ENCODE data around the gene DYNC1H1. TPM values are rescaled to one million over a fixed set of nuclear protein-coding genes. Genes with fewer than 3 reads are reported as not detected.

Gene DYNC1H1
- total and polyA plus RNA-seq, 7 donors, result 117 to 634 (median 332) TPM

DNA sequence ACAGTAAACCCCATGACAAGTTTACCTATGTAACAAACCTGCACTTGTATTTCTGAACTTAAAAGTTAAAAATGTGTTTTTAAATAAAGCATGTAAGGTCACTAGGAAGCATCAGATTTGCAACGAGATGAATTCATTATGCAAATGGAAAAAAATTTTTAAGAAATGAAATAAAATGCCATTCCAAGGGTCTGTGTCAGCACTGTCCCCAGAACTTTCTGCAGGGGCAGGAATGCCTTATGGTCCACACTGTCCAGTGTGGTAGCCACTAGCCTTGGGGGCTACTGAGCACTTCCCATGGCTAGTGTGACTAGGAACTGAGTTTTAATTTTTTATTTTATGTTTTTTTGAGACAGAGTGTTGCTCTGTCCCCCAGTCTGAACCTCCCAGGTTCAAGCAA, 73.3 kb downstream of the DYNC1H1 start:
- TF ChIP-seq CTCF (IDR thresholded peaks at IDR 0.05), result no peak
- H3K4me1 ChIP-seq, result no peaks in the 10 kb centered on the region
- no peak overlapping the region for H3K27ac ChIP-seq
- H3K36me3 ChIP-seq (ENCODE audit: insufficient read depth in 1 of 2, low read depth in 1 of 2), result peaks cover 36 to 100% of the 10 kb centered on the region in 2 donors
- intact Hi-C loops (cut with DNase I), result loop anchor here in 1 of 2 donors (5.0 kb wide), 1 partner anchor 35 kb away; no protein-coding TSS in a partner anchor
- 55 to 68% (median 66%) methylated on average over 1 of the region's 1 CpG for WGBS, 3 donors
- no peak for ATAC-seq
- no peak overlapping the region for H3K4me3 ChIP-seq
- H3K27me3 ChIP-seq (ENCODE audit: insufficient read depth in 3 of 3, low read length in 2 of 3), result no peaks in the 10 kb centered on the region
- no peak for DNase-seq
- H3K9me3 ChIP-seq, result no peaks in the 10 kb centered on the region

DNA sequence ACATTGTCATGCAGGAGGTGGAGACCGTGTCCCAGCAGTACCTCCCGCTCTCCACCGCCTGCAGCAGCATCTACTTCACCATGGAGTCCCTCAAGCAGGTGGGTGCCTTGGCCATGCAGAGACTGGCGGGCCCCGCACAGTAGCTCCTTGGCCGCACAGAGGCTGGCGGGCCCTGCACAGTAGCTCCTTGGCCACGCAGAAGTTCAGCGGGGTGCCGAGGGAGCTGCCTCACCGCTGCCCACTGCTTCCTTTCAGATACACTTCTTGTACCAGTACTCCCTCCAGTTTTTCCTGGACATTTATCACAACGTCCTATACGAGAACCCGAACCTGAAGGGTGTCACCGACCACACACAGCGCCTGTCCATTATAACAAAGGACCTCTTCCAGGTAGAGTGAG, 74.8 kb downstream of the DYNC1H1 start:
- no peak for DNase-seq
- H3K4me1 ChIP-seq, result peaks cover 4% of the 10 kb centered on the region
- no peaks in the 10 kb centered on the region for H3K27me3 ChIP-seq (ENCODE audit: insufficient read depth in 3 of 3, low read length in 2 of 3)
- H3K4me3 ChIP-seq, result no peak overlapping the region
- intact Hi-C loops (cut with DNase I), result loop anchor here in 1 of 2 donors (5.0 kb wide), 1 partner anchor 37 kb away; no protein-coding TSS in a partner anchor
- no peak for ATAC-seq
- WGBS, 3 donors, result 91 to 94% (median 94%) methylated on average over 12 to 16 of the region's 16 CpGs
- no peak overlapping the region for H3K27ac ChIP-seq
- H3K9me3 ChIP-seq, result no peaks in the 10 kb centered on the region
- no peak for TF ChIP-seq CTCF (IDR thresholded peaks at IDR 0.05)
- peaks cover 29 to 100% of the 10 kb centered on the region in 2 donors for H3K36me3 ChIP-seq (ENCODE audit: insufficient read depth in 1 of 2, low read depth in 1 of 2)

GRCh38 chr14:102040153-102040552, 75.8 kb downstream of the DYNC1H1 start:
- DNase-seq (no peak), ATAC-seq (no peak)
- no peak overlapping the region for H3K27ac ChIP-seq
- H3K4me3 ChIP-seq, result no peak overlapping the region
- 90 to 95% (median 93%) methylated on average over 13 of the region's 13 CpGs for WGBS, 3 donors
- TF ChIP-seq CTCF (IDR thresholded peaks at IDR 0.05), result no peak
- no peaks in the 10 kb centered on the region for H3K27me3 ChIP-seq (ENCODE audit: insufficient read depth in 3 of 3, low read length in 2 of 3)
- H3K9me3 ChIP-seq, result no peaks in the 10 kb centered on the region
- intact Hi-C loops (cut with DNase I), result loop anchor here in 1 of 2 donors (5.0 kb wide), 1 partner anchor 78 kb away; the partner anchor contains the start of gene DYNC1H1
- H3K36me3 ChIP-seq (ENCODE audit: insufficient read depth in 1 of 2, low read depth in 1 of 2), result peaks cover 29 to 100% of the 10 kb centered on the region in 2 donors
- peaks cover 7% of the 10 kb centered on the region for H3K4me1 ChIP-seq

- H3K36me3 ChIP-seq (ENCODE audit: insufficient read depth in 1 of 2, low read depth in 1 of 2), result peaks cover 21 to 97% of the 10 kb centered on the region in 2 donors
- H3K4me1 ChIP-seq, result peaks cover 24% of the 10 kb centered on the region
- WGBS, 3 donors, result 72 to 89% (median 84%) methylated on average over 9 of the region's 9 CpGs
- TF ChIP-seq CTCF (IDR thresholded peaks at IDR 0.05), result no peak
- DNase-seq (no peak), ATAC-seq (no peak)
- H3K9me3 ChIP-seq, result no peaks in the 10 kb centered on the region
- H3K4me3 ChIP-seq, result no peak overlapping the region
- intact Hi-C loops (cut with DNase I), result loop anchor here in 1 of 2 donors (5.0 kb wide), 1 partner anchor 80 kb away; the partner anchor contains the start of gene DYNC1H1
- H3K27me3 ChIP-seq (ENCODE audit: insufficient read depth in 3 of 3, low read length in 2 of 3), result no peaks in the 10 kb centered on the region
- peak overlapping the region; percentile 82 for H3K27ac ChIP-seq
Observed at GRCh38 chr14:102042699-102043098, 78.3 kb downstream of the DYNC1H1 start.

Data from psoas muscle (tissue), 8 donors.